Testis (tissue), 3 donors: Measurements from ENCODE around the gene KCNG2. TPM values are rescaled to one million over a fixed set of nuclear protein-coding genes. Genes with fewer than 3 reads are reported as not detected.
"Not testable (repeated sequence)": the region's sequence is repeated elsewhere in the genome, so short reads cannot be mapped to it uniquely, and the experiment has no call there.

ENCODE experiments used
- DNase-seq: peaks from one replicate; pipeline ENCODE4 v3.0.0-alpha.2; 2019
- H3K27ac ChIP-seq, 2 donors: fragments of 200-600 bp; sonication (generic); one replicate each; pipeline ENCODE4 v1.5.1; 2019
- H3K27me3 ChIP-seq: fragments of 200-600 bp; sonication (generic); one replicate; pipeline ENCODE4 v1.5.1; 2019
- H3K36me3 ChIP-seq: fragments of 200-600 bp; sonication (generic); one replicate; pipeline ENCODE4 v1.5.1; 2017; ENCODE audit warnings: low read depth; ENCODE audit errors: missing control alignments
- H3K4me1 ChIP-seq: fragments of 200-600 bp; sonication (generic); one replicate; pipeline ENCODE4 v1.5.1; 2019
- H3K4me3 ChIP-seq, 2 donors: fragments of 200-600 bp; sonication (generic); one replicate each; pipeline ENCODE4 v1.5.1; 2017 to 2019
- H3K9me3 ChIP-seq: fragments of 200-600 bp; sonication (generic); one replicate; pipeline ENCODE4 v1.5.1; 2017
- CTCF ChIP-seq, 3 experiments: fragments of 450-650 bp in 2 of 3; fragments of 200-600 bp in 1 of 3; sonication (generic) in 1 of 3; IDR thresholded peaks; one replicate each; pipeline ENCODE4 v1.5.1; 2016 to 2019; ENCODE audit warnings: antibody characterized with exemption in 3 of 3, mild to moderate bottlenecking in 2 of 3, moderate library complexity in 1 of 3
- POLR2A ChIP-seq: fragments of 450-650 bp; IDR thresholded peaks from one replicate; pipeline ENCODE4 v1.6.1; 2017; ENCODE audit warnings: antibody characterized with exemption, mild to moderate bottlenecking, moderate library complexity
- WGBS, 2 donors: methylation state at CpG; one replicate each; pipeline ENCODE4 v1.1.5; 2018; 5-methylcytosine and 5-hydroxymethylcytosine counted together
- intact Hi-C: fragments of 100-400 bp; cut with DNase I; formaldehyde crosslinking; loops from one replicate; pipeline ENCODE4 v1.15.1; 2023; ENCODE audit warnings: low total_unique reads
- polyA plus RNA-seq: library from polyadenylated mRNA; stranded (reverse); fragments of 350-450 nt; fragmentation: Illumina TruSeq; extraction: RNeasy Lipid Tissue Mini Kit (QIAGEN cat#74804); gene quantifications from one replicate; pipeline ENCODE4 v1.2.3, GENCODE V29; 2014; ENCODE audit warnings: low read depth, low replicate concordance; ENCODE audit not compliant: insufficient read depth
- total RNA-seq, 2 donors: library from RNA; depleted of rRNA; stranded (reverse); fragments of >200 nt; gene quantifications; one replicate each; pipeline ENCODE4 v1.2.3, GENCODE V29; 2016

The KCNG2 gene
- total and polyA plus RNA-seq, 3 donors from 2014 or later = 0.50 to 7.6 (median 7.2) TPM

- no peaks in the 10 kb centered on the region for H3K36me3 ChIP-seq
- H3K9me3 ChIP-seq = no peaks in the 10 kb centered on the region
- intact Hi-C loops = no loop called here
- no peaks in the 10 kb centered on the region for H3K4me1 ChIP-seq
- H3K27ac ChIP-seq = no peak overlapping the region
- WGBS, 2 donors = 92 to 94% methylated on average over 12 to 13 of the region's 13 CpGs
- no peak overlapping the region for H3K4me3 ChIP-seq
- DNase-seq = peak; percentile 7
- TF ChIP-seq CTCF (IDR thresholded peaks at IDR 0.05) = no peak
- TF ChIP-seq POLR2A = no peak
- H3K27me3 ChIP-seq = no peaks in the 10 kb centered on the region
These were observed 46.7 kb upstream of the KCNG2 start for GRCh38 chr18:79750980-79751571.

- peak; percentile 3 for DNase-seq
- H3K36me3 ChIP-seq, intact Hi-C loops: not testable (repeated sequence)
These were observed 45.7 kb upstream of the KCNG2 start for GRCh38 chr18:79751918-79752578.

GRCh38 chr18:79752946-79753345, 44.8 kb upstream of the KCNG2 start:
- H3K27me3 ChIP-seq, H3K27ac ChIP-seq, H3K36me3 ChIP-seq, H3K9me3 ChIP-seq, H3K4me1 ChIP-seq, intact Hi-C loops, H3K4me3 ChIP-seq: not testable (repeated sequence)
- DNase-seq = peak; percentile 3
- 86 to 98% methylated on average over 1 to 8 of the region's 8 CpGs for WGBS, 2 donors

More at GRCh38 chr18:79751918-79752578, 45.7 kb upstream of the KCNG2 start:
- not testable (repeated sequence) for H3K4me3 ChIP-seq, H3K27me3 ChIP-seq, H3K4me1 ChIP-seq, H3K27ac ChIP-seq, H3K9me3 ChIP-seq
- WGBS, 2 donors = 96 to 97% methylated on average over 11 to 19 of the region's 20 CpGs

- Histone ChIP-seq H3K4me3 (no peak overlapping the region), H3K36me3 (no peaks in the 10 kb centered on the region), H3K4me1 (no peaks in the 10 kb centered on the region), H3K27me3 (no peaks in the 10 kb centered on the region), H3K27ac (no peak overlapping the region), H3K9me3 (no peaks in the 10 kb centered on the region)
- intact Hi-C loops = no loop called here
- DNase-seq = peak; percentile 6
- no peak for TF ChIP-seq POLR2A
- TF ChIP-seq CTCF (IDR thresholded peaks at IDR 0.05) = no peak
- WGBS, 2 donors = 89 to 94% methylated on average over 24 to 27 of the region's 27 CpGs
These were observed 44.3 kb upstream of the KCNG2 start for GRCh38 chr18:79753391-79753851.

GRCh38 chr18:79754022-79754761, 43.5 kb upstream of the KCNG2 start:
- no peak overlapping the region for H3K4me3 ChIP-seq
- TF ChIP-seq CTCF (IDR thresholded peaks at IDR 0.05) (no peak), POLR2A (no peak)
- intact Hi-C loops = no loop called here
- H3K27me3 ChIP-seq = no peaks in the 10 kb centered on the region
- no peak overlapping the region for H3K27ac ChIP-seq
- H3K4me1 ChIP-seq = no peaks in the 10 kb centered on the region
- H3K36me3 ChIP-seq = no peaks in the 10 kb centered on the region
- H3K9me3 ChIP-seq = no peaks in the 10 kb centered on the region
- DNase-seq = no peak
- WGBS, 2 donors = 93 to 96% methylated on average over 31 to 35 of the region's 35 CpGs
